ENCODE measurements around the gene PHC3.

The PHC3 gene

DNA sequence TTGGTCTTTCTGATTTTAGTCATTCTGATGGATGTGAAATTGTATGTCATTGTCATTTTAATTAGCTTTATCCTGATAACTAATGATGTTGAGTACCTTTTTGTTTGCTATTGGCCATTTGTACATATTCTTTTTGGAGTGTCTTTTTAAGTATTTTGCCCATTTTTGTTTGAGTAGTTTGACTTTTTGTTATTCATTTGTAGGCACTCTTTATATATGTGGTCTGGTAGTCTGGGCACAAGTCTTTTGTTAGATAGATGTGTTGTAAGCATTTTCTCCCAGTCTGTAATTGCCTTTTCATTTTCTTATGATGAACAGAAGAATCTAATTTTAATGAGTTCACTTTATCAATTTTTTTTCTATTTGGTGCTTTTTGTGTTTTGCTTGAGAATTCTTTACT lies 129.1 kb downstream of the PHC3 start:
- no peak overlapping the region for H3K4me3 ChIP-seq (replicated peaks; ENCODE audit: insufficient read depth, low read length)
- no peak overlapping the region for H3K27ac ChIP-seq (replicated peaks)
- DNase-seq (ENCODE audit: low read depth in 1 of 2, low spot score in 1 of 2) = no peak
- H3K27me3 ChIP-seq (ENCODE audit: insufficient read depth, poor library complexity, severe bottlenecking) = no peaks in the 10 kb centered on the region
- TF ChIP-seq SPI1 (IDR thresholded peaks at IDR 0.05; ENCODE audit: borderline replicate concordance, low read depth) (no peak), POLR2AphosphoS5 (IDR thresholded peaks at IDR 0.05; ENCODE audit: low read depth) (no peak), GABPA (IDR thresholded peaks at IDR 0.05; ENCODE audit: low read depth) (no peak)
- TF ChIP-seq, protein P1, sequence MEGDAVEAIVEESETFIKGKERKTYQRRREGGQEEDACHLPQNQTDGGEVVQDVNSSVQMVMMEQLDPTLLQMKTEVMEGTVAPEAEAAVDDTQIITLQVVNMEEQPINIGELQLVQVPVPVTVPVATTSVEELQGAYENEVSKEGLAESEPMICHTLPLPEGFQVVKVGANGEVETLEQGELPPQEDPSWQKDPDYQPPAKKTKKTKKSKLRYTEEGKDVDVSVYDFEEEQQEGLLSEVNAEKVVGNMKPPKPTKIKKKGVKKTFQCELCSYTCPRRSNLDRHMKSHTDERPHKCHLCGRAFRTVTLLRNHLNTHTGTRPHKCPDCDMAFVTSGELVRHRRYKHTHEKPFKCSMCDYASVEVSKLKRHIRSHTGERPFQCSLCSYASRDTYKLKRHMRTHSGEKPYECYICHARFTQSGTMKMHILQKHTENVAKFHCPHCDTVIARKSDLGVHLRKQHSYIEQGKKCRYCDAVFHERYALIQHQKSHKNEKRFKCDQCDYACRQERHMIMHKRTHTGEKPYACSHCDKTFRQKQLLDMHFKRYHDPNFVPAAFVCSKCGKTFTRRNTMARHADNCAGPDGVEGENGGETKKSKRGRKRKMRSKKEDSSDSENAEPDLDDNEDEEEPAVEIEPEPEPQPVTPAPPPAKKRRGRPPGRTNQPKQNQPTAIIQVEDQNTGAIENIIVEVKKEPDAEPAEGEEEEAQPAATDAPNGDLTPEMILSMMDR (IDR thresholded peaks at IDR 0.05; ENCODE audit: insufficient read depth, low read length) = no peak
- TF ChIP-seq, protein P2, sequence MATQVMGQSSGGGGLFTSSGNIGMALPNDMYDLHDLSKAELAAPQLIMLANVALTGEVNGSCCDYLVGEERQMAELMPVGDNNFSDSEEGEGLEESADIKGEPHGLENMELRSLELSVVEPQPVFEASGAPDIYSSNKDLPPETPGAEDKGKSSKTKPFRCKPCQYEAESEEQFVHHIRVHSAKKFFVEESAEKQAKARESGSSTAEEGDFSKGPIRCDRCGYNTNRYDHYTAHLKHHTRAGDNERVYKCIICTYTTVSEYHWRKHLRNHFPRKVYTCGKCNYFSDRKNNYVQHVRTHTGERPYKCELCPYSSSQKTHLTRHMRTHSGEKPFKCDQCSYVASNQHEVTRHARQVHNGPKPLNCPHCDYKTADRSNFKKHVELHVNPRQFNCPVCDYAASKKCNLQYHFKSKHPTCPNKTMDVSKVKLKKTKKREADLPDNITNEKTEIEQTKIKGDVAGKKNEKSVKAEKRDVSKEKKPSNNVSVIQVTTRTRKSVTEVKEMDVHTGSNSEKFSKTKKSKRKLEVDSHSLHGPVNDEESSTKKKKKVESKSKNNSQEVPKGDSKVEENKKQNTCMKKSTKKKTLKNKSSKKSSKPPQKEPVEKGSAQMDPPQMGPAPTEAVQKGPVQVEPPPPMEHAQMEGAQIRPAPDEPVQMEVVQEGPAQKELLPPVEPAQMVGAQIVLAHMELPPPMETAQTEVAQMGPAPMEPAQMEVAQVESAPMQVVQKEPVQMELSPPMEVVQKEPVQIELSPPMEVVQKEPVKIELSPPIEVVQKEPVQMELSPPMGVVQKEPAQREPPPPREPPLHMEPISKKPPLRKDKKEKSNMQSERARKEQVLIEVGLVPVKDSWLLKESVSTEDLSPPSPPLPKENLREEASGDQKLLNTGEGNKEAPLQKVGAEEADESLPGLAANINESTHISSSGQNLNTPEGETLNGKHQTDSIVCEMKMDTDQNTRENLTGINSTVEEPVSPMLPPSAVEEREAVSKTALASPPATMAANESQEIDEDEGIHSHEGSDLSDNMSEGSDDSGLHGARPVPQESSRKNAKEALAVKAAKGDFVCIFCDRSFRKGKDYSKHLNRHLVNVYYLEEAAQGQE (IDR thresholded peaks at IDR 0.05; ENCODE audit: insufficient replicate concordance, low read depth) = no peak

GRCh38 chr3:170050753-170051152 lies 130.8 kb downstream of the PHC3 start:
- Histone ChIP-seq H3K27ac (replicated peaks) (no peak overlapping the region), H3K27me3 (ENCODE audit: insufficient read depth, poor library complexity, severe bottlenecking) (no peaks in the 10 kb centered on the region), H3K4me3 (replicated peaks; ENCODE audit: insufficient read depth, low read length) (no peak overlapping the region)
- no peak for DNase-seq (ENCODE audit: low read depth in 1 of 2, low spot score in 1 of 2)
- no peak for TF ChIP-seq SPI1 (IDR thresholded peaks at IDR 0.05; ENCODE audit: borderline replicate concordance, low read depth)
- no peak for TF ChIP-seq POLR2AphosphoS5 (IDR thresholded peaks at IDR 0.05; ENCODE audit: low read depth)
- TF ChIP-seq, protein P2 (IDR thresholded peaks at IDR 0.05; ENCODE audit: insufficient replicate concordance, low read depth) = no peak
- TF ChIP-seq GABPA (IDR thresholded peaks at IDR 0.05; ENCODE audit: low read depth) = no peak
- TF ChIP-seq, protein P1 (IDR thresholded peaks at IDR 0.05; ENCODE audit: insufficient read depth, low read length) = no peak

GRCh38 chr3:170049146-170050000 lies 132.2 kb downstream of the PHC3 start:
- TF ChIP-seq, protein P1 (IDR thresholded peaks at IDR 0.05; ENCODE audit: insufficient read depth, low read length) = no peak
- no peak for TF ChIP-seq GABPA (IDR thresholded peaks at IDR 0.05; ENCODE audit: low read depth)
- TF ChIP-seq POLR2AphosphoS5 (IDR thresholded peaks at IDR 0.05; ENCODE audit: low read depth) = no peak
- no peak for TF ChIP-seq SPI1 (IDR thresholded peaks at IDR 0.05; ENCODE audit: borderline replicate concordance, low read depth)
- TF ChIP-seq, protein P2 (IDR thresholded peaks at IDR 0.05; ENCODE audit: insufficient replicate concordance, low read depth) = no peak
- no peak for DNase-seq (ENCODE audit: low read depth in 1 of 2, low spot score in 1 of 2)
- H3K27me3 ChIP-seq (ENCODE audit: insufficient read depth, poor library complexity, severe bottlenecking) = no peaks in the 10 kb centered on the region
- H3K27ac ChIP-seq (replicated peaks) = no peak overlapping the region
- no peak overlapping the region for H3K4me3 ChIP-seq (replicated peaks; ENCODE audit: insufficient read depth, low read length)

Measured in HL-60 (cell line).